Urinary bladder (tissue), 4 donors: ENCODE data around the gene CTTNBP2. TPM values are rescaled to one million over a fixed set of nuclear protein-coding genes. Genes with fewer than 3 reads are reported as not detected.

ENCODE experiments used
- DNase-seq: peaks from one replicate; pipeline ENCODE4 v3.0.0-alpha.2; 2015; ENCODE audit errors: extremely low spot score
- H3K27ac ChIP-seq: one replicate; pipeline ENCODE4 v1.5.1; 2013; ENCODE audit warnings: low read depth, mild to moderate bottlenecking, moderate library complexity
- H3K36me3 ChIP-seq: one replicate; pipeline ENCODE4 v1.6.1; 2013; ENCODE audit warnings: mild to moderate bottlenecking, moderate library complexity; ENCODE audit not compliant: insufficient read depth
- H3K4me1 ChIP-seq: one replicate; pipeline ENCODE4 v1.6.1; 2013; ENCODE audit warnings: mild to moderate bottlenecking, moderate library complexity; ENCODE audit not compliant: insufficient read depth
- H3K4me3 ChIP-seq: one replicate; pipeline ENCODE4 v1.5.1; 2013; ENCODE audit warnings: low read depth, low read length
- WGBS: extraction: QIAGEN DNeasy Blood & Tissue Kit; methylation state at CpG from one replicate; pipeline ENCODE4 v1.1.7; 2013; 5-methylcytosine and 5-hydroxymethylcytosine counted together
- polyA plus RNA-seq: library from polyadenylated mRNA; stranded (reverse); fragments of 200-250 nt; gene quantifications from one replicate; pipeline ENCODE4 v1.2.3, GENCODE V29; 2013
- total RNA-seq: library from RNA; depleted of rRNA; stranded (reverse); fragments of >200 nt; gene quantifications from one replicate; pipeline ENCODE4 v1.2.3, GENCODE V29; 2014
- donor health status: healthy with polysubstance abuse.
- donor health status: healthy.

Gene CTTNBP2
- total and polyA plus RNA-seq, 2 donors: 6.3 to 13.1 TPM

- Histone ChIP-seq H3K4me3 (no peak overlapping the region), H3K27ac (no peak overlapping the region), H3K4me1 (no peaks in the 10 kb centered on the region), H3K36me3 (no peaks in the 10 kb centered on the region)
- whole genome bisulfite sequencing: 93% methylated on average over 6 of the region's 6 CpGs
- no peak for DNase-seq
Observed at GRCh38 chr7:117666689-117667088, 206.6 kb downstream of the CTTNBP2 start.

DNA sequence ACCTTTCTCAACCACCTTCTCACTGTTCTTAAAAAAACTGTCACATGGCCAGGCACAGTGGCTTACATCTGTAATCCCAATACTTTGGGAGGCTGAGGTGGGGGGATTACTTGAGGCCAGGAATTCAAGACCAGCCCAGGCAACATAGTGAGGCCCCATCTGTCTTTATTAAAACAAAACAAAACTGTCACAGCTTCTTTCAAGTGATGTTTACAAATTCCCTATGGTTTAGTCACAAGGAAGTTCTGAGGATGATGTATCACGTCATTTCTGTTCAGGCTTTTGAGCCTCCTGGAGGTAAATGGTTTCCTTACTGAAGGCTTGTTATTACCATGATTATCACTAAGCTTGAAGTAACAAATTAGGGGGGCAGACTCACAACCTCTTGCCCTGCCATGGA is 207.2 kb downstream of the CTTNBP2 start:
- no peaks in the 10 kb centered on the region for H3K4me1 ChIP-seq
- DNase-seq: no peak
- no peak overlapping the region for H3K4me3 ChIP-seq
- no peak overlapping the region for H3K27ac ChIP-seq
- no peaks in the 10 kb centered on the region for H3K36me3 ChIP-seq
- WGBS: 41% methylated on average over 1 of the region's 1 CpG

DNA sequence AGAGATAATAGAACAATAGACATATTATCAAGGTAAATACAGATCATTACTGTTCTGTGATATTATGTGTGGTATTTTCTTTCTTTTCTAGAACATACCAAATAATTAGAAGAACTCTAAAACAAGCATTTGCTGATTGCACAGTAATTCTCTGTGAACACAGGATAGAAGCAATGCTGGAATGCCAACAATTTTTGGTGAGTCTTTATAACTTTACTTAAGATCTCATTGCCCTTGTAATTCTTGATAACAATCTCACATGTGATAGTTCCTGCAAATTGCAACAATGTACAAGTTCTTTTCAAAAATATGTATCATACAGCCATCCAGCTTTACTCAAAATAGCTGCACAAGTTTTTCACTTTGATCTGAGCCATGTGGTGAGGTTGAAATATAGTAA is 207.9 kb downstream of the CTTNBP2 start:
- H3K4me1 ChIP-seq: no peaks in the 10 kb centered on the region
- no peak overlapping the region for H3K27ac ChIP-seq
- no peak for DNase-seq
- no peaks in the 10 kb centered on the region for H3K36me3 ChIP-seq
- no peak overlapping the region for H3K4me3 ChIP-seq

DNA sequence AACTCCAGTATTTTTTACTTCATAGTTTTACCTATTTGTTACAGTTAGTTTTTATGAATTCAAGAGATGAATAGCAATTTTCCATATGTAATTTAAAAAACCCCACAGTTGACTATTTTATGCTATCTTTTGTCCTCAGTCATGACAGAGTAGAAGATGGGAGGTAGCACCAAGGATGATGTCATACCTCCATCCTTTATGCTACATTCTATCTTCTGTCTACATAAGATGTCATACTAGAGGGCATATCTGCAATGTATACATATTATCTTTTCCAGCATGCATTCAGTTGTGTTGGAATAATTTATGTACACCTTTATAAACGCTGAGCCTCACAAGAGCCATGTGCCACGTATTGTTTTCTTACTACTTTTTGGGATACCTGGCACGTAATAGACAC is 209.2 kb downstream of the CTTNBP2 start:
- Histone ChIP-seq H3K4me1 (no peaks in the 10 kb centered on the region), H3K36me3 (no peaks in the 10 kb centered on the region), H3K4me3 (no peak overlapping the region), H3K27ac (no peak overlapping the region)
- no peak for DNase-seq
- WGBS: 90% methylated on average over 3 of the region's 3 CpGs

- Histone ChIP-seq H3K36me3 (no peaks in the 10 kb centered on the region), H3K4me1 (no peaks in the 10 kb centered on the region), H3K4me3 (no peak overlapping the region), H3K27ac (no peak overlapping the region)
- DNase-seq: no peak
- 81% methylated on average over 2 of the region's 2 CpGs for WGBS
Observed at GRCh38 chr7:117661328-117661727, 211.9 kb downstream of the CTTNBP2 start.
